Activated CD8-positive, alpha-beta memory T cell treated with anti-CD3 and anti-CD28 coated beads for 1 hour (primary cell): ENCODE measurements around the gene HBP1.
"Not testable (repeated sequence)": the region's sequence is repeated elsewhere in the genome, so short reads cannot be mapped to it uniquely, and the experiment has no call there.

Source experiments
- DNase-seq, 2 donors: peaks; one replicate each; pipeline ENCODE4 v3.0.0-alpha.2; 2020; ENCODE audit warnings: low read depth in 1 of 2; ENCODE audit errors: extremely low read depth in 1 of 2

HBP1 gene

GRCh38 chr7:107219563-107220244, 50.9 kb downstream of the HBP1 start:
- DNase-seq, result no peak

GRCh38 chr7:107220356-107220755, 51.6 kb downstream of the HBP1 start:
- DNase-seq, result no peak

DNA sequence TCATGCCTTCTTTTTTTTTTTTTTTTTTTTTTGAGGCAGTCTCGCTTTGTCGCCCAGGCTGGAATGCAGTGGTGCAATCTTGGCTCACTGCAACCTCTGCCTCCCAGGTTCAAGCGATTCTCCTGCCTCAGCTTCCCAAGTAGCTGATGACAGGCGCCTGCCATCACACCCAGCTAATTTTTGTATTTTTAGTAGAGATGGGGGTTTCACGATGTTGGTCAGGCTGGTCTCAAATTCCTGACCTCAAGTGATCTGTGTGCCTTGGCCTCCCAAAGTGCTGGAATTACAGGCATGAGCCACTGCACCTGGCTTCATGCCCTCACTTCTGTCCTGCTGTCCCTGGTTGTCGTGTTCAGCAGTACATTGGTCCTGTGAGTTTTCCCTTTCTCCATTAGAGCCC, 52.0 kb downstream of the HBP1 start:
- DNase-seq, result not testable (repeated sequence)

DNA sequence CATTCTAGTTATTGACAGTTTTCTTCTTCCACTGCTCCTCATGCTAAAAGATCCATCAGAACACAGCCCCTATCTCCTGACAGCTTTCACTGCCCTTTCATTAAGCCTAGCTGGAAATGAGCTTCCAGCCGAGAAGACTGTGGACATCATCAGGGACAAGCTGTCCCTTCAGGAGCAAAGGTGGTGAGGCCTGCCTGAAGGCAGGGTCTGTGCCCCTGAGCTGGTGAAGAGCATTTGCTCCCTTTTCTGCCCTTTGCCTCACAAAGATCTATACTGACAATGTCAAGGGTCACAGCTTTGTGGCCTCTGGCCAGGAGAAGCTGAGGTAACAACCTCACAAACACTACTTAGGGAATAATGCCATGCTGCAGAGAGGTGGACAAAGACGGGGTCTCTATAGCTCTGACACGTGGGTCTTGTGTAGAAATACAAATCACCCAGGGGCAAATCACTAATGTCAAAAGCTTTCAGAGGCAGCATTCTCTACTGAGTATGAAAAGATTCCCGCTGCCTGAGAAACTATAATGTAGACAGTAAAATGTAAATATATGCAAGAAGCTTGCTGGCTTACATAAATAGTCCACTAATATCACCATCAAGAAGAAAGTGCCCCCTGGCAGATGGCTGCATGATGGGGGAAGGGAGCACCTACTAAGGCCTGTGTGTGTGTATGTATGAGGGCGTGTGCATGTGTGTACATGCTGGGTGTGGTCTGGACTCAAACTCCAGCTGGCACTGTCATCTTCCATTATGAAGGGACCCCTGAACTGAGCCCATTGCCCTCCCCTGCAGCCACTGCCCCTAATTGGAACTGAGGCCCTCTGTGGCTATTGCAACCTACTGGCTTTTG, 55.8 kb downstream of the HBP1 start:
- DNase-seq, result no peak

GRCh38 chr7:107228291-107228690, 59.5 kb downstream of the HBP1 start:
- no peak for DNase-seq

DNA sequence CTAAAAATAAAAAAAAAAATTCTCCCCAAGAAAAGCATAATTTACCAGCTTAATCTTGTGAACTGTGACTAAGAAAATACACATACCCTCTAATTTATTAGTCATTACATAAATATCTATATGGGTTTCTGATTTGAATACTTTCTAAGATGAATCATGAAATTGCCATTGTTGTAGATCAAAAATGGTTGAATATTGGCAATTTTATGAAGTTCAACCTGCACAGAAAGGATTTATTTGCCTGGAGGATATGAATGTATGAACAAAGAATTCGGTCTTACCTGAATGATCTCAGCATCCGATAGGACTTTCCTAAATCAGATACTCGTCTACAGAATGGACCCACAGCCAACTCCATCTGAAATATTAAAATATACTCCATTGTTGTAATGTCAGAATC, 61.5 kb downstream of the HBP1 start:
- DNase-seq, result no peak

- no peak for DNase-seq
Measured at GRCh38 chr7:107232568-107233090, 63.8 kb downstream of the HBP1 start.

GRCh38 chr7:107233174-107233573, 64.4 kb downstream of the HBP1 start:
- no peak for DNase-seq

DNA sequence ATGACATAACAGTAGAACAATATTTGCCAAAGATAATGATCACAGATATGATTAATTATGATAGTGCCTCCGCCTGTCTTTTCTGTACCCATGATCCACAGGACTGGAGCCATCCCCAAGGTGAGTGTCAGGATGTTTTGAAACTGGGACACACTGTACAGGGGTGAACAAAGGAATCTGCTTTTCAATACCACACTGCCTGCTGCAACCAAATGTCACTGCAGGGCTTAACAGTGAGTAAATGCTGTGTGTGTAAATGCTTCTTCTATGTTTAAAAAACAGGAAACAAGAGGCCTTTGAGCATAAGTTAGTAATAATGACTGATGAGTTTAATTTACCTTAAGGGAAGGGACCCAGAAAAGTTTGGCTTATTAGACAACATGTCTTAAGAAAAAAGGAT, 65.2 kb downstream of the HBP1 start:
- DNase-seq, result no peak

DNA sequence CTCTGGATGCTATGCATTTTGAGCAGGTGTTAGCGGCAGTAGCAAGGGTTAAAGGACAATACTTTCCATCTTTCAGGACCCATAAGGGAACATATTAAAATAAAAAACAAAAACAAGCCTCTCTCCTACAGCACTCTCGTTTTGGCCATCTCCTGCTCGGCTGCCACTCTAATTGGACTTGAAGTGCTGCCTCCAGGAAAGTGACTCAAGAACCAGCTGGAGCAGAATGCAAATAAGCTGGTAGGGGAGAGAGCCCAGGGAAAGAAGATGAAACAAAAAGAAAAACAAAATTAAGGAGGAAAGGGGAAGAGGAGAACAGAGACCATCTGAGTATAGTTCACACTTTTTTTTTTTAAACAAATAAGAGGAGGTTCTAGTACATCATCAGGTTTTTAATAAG, 65.6 kb downstream of the HBP1 start:
- DNase-seq, result no peak

DNA sequence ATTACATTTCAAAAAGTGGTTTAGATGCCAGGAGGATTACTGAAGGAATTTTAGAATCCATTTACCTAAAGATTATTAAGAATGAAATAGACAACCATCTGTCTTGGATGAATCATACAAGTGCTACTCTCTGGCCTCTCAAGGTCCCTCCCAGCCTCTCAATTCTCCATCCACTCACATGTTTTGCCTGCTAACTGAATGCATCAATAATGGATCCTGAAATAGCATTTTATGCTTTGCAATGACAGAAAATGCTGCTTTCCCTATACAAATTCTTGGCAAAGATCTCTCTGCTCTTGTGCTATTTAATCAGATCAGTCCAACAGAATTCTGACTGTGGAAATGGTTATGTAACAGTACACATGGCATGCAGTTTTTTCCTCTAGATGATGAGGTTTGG, 68.1 kb downstream of the HBP1 start:
- DNase-seq, result no peak

GRCh38 chr7:107237451-107237850, 68.6 kb downstream of the HBP1 start:
- no peak for DNase-seq

- DNase-seq, result no peak
Measured at GRCh38 chr7:107242267-107242666, 73.5 kb downstream of the HBP1 start.

- DNase-seq, result no peak
Measured at GRCh38 chr7:107244613-107245012, 75.8 kb downstream of the HBP1 start.

- not testable (repeated sequence) for DNase-seq
Measured at GRCh38 chr7:107246836-107247235, 78.0 kb downstream of the HBP1 start.

DNA sequence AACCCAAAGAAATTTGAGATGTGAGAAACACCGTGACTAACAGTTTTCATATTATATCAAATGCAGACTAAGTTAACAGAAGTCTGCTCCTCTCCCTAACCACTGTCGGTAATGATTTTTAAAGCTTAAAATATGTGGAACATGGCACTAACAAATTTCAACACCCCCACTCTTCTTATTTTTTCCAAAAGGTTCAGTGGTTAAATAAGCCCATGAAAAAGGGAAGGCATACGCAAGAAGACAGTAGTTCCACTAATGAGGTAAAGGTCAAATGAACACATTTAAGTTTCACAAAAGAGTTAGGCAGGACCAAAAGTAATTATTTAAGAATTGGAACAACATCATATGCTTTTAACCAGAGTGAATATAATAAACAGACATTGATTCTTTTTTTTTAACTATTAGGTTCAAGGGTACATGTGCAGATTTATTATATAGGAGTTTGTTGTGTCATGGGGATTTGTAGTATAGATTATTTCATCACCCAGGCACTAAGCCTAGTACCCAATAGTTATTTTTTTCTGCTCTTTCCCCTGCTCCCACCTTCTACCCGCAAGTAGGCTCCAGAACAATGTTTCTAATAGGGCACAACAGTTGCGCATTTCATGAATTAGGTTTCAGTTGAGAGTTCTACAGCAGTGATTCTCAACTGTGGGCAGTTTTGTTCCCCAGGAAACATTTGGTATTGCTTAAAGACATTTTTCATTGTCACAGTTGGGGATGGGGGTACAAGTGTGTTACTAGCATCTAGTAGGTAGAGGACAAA, 79.9 kb downstream of the HBP1 start:
- DNase-seq, result no peak

GRCh38 chr7:107251963-107252362, 83.2 kb downstream of the HBP1 start:
- DNase-seq, result no peak
